ENCODE measurements around the gene TBCK.

DNA sequence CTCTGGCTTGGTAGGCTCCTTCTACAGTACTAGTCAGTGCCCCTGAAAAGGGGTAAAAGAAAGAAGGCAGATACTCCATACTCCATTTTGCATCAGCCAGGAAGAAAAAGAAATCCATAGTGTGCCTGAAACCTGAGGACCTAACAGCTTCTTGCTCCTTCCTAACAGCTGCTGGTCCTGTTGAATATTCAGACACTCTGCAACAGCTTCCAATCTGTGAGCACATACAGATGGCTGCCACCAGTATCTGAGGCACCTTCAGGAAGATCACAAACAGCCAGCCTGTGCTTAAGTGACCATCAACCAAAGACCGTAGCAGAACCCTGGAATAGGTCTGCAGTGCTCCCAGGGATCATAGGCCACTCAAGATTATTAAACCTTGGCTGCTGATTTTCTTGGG is 48.3 kb upstream of the TBCK start:
- no peak for TF ChIP-seq CTCF (IDR thresholded peaks at IDR 0.05 in 8 of 11, conservative IDR thresholded peaks at IDR 0.05 in 3 of 11)
- TF ChIP-seq POLR2AphosphoS5 (IDR thresholded peaks at IDR 0.05), result no peak
- TF ChIP-seq POLR2A (IDR thresholded peaks at IDR 0.05), result no peak

All from spleen (tissue), 7 donors.